SU-DHL-6 (cell line): Measurements from ENCODE around the gene CCDC7.

Source experiments
- H2AFZ ChIP-seq: fragments of 200-600 bp; sonication (generic); 2 replicates; pipeline ENCODE4 v1.6.1; 2014; ENCODE audit warnings: low read depth, mild to moderate bottlenecking, moderate library complexity, mixed read lengths, antibody characterized with exemption, low read length; ENCODE audit not compliant: severe bottlenecking
- H3F3A ChIP-seq: fragments of 200-600 bp; shearing (Covaris generic); 2 replicates; pipeline ENCODE4 v1.6.0; 2016; ENCODE audit warnings: antibody characterized with exemption, mild to moderate bottlenecking; ENCODE audit not compliant: insufficient read depth
- H3K27ac ChIP-seq: fragments of 200-600 bp; sonication (generic); 2 replicates; pipeline ENCODE4 v1.5.1; 2016; ENCODE audit warnings: low read depth, mild to moderate bottlenecking, low read length, moderate library complexity, mixed read lengths
- H3K27me3 ChIP-seq: fragments of 200-600 bp; sonication (generic), shearing (Covaris generic); 2 replicates; pipeline ENCODE4 v1.6.0; 2014; ENCODE audit warnings: mild to moderate bottlenecking, low read length
- H3K36me3 ChIP-seq: fragments of 200-600 bp; sonication (generic); 2 replicates; pipeline ENCODE4 v1.6.1; 2014; ENCODE audit warnings: mild to moderate bottlenecking, low read length, mixed read lengths
- H3K4me2 ChIP-seq: fragments of 300-600, 200-600 bp; shearing (Covaris generic), sonication (generic); 2 replicates; pipeline ENCODE4 v1.6.0; 2014; ENCODE audit warnings: low read length, low read depth, mild to moderate bottlenecking; ENCODE audit not compliant: poor library complexity, severe bottlenecking
- H3K4me3 ChIP-seq: fragments of 200-600 bp; sonication (generic); 2 replicates; pipeline ENCODE4 v1.5.1; 2014; ENCODE audit warnings: antibody characterized with exemption, low read length, mild to moderate bottlenecking, mixed read lengths; ENCODE audit not compliant: insufficient read depth, poor library complexity, severe bottlenecking
- H3K79me2 ChIP-seq: fragments of 200-600 bp; sonication (generic); 2 replicates; pipeline ENCODE4 v1.6.1; 2014; ENCODE audit warnings: mild to moderate bottlenecking, low read length, moderate library complexity; ENCODE audit not compliant: insufficient read depth
- H3K9ac ChIP-seq: fragments of 200-600 bp; sonication (generic); 2 replicates; pipeline ENCODE4 v1.7.0; 2014; ENCODE audit warnings: mild to moderate bottlenecking, low read length
- H3K9me2 ChIP-seq: fragments of 200-600 bp; sonication (generic); replicated peaks from 2 replicates; pipeline ENCODE4 v1.6.1; 2014; ENCODE audit warnings: low read length; ENCODE audit not compliant: insufficient read depth
- H3K9me3 ChIP-seq: fragments of 200-600 bp; sonication (generic); 2 replicates; pipeline ENCODE4 v1.6.1; 2014; ENCODE audit warnings: low read length, mixed read lengths; ENCODE audit not compliant: insufficient read depth
- H4K20me1 ChIP-seq: fragments of 200-600 bp; sonication (generic); 2 replicates; pipeline ENCODE4 v1.6.1; 2014; ENCODE audit warnings: low read depth, mild to moderate bottlenecking, antibody characterized with exemption, low read length, moderate library complexity, mixed read lengths
- EZH2phosphoT487 ChIP-seq: fragments of 200-600 bp; sonication (generic), shearing (Covaris generic); conservative IDR thresholded peaks from 2 replicates; pipeline ENCODE4 v1.6.1; 2018; ENCODE audit warnings: mild to moderate bottlenecking, antibody characterized with exemption, low read length, moderate library complexity, mixed read lengths
- TF ChIP-seq, protein P1 (sequence below): fragments of 200-600 bp; sonication (generic); IDR thresholded peaks from one replicate; pipeline ENCODE4 v1.5.1; 2017; ENCODE audit warnings: antibody characterized with exemption, mild to moderate bottlenecking, low read length, moderate library complexity; ENCODE audit not compliant: insufficient read depth, poor library complexity, severe bottlenecking

The CCDC7 gene

DNA sequence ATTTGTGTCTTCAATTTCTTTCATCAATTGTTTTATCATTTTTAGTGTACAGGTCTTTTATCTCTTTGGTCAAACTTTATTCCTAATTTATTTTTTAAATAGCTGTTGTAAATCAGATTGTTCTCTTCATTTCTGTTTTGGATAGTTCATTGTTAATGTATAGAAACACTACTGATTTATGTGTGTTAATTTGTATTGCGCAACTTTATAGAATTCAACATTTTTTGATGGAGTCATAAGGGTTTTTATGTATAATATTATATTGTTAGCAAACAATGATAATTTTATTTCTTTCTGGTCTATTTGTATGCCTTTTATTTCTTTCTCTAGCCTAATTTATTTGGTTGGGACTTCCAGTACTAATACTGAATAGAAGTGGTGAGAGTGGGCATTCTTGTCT is 181.2 kb downstream of the CCDC7 start:
- Histone ChIP-seq H3K79me2 (no peaks in the 10 kb centered on the region), H3K36me3 (no peaks in the 10 kb centered on the region), H3K9ac (no peak overlapping the region), H2AFZ (no peak overlapping the region), H3K9me2 (no peaks in the 10 kb centered on the region), H3K4me2 (no peak overlapping the region), H3F3A (no peaks in the 10 kb centered on the region), H3K9me3 (no peaks in the 10 kb centered on the region; the same call in 1 of the 2 replicates), H3K4me3 (no peak overlapping the region), H4K20me1 (no peaks in the 10 kb centered on the region), H3K27ac (no peak overlapping the region), H3K27me3 (no peaks in the 10 kb centered on the region)
- TF ChIP-seq EZH2phosphoT487, result no peak
- TF ChIP-seq, protein P1, sequence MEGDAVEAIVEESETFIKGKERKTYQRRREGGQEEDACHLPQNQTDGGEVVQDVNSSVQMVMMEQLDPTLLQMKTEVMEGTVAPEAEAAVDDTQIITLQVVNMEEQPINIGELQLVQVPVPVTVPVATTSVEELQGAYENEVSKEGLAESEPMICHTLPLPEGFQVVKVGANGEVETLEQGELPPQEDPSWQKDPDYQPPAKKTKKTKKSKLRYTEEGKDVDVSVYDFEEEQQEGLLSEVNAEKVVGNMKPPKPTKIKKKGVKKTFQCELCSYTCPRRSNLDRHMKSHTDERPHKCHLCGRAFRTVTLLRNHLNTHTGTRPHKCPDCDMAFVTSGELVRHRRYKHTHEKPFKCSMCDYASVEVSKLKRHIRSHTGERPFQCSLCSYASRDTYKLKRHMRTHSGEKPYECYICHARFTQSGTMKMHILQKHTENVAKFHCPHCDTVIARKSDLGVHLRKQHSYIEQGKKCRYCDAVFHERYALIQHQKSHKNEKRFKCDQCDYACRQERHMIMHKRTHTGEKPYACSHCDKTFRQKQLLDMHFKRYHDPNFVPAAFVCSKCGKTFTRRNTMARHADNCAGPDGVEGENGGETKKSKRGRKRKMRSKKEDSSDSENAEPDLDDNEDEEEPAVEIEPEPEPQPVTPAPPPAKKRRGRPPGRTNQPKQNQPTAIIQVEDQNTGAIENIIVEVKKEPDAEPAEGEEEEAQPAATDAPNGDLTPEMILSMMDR, result no peak

DNA sequence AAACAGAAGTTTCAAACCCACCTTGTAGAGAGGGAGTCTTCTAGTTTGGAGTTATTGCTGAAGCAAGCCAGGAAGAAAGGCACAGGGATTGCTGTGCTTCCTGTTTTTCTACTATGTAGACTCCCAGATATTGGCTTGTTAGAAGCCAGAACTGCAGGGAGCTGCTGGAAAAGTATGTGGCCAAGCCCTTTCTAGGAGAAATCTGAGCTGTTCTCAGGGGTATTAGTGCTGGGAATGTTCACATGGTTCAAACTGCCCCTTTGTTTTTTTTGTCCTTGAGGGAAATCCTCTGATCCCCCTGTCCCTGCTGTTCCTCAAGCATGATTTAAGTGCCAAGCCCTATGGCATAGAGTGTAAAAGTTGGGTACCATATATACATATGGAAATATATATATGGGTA is 184.0 kb downstream of the CCDC7 start:
- no peak overlapping the region for H3K4me2 ChIP-seq
- H3K79me2 ChIP-seq, result no peaks in the 10 kb centered on the region
- H3K27me3 ChIP-seq, result no peaks in the 10 kb centered on the region
- no peak overlapping the region for H3K4me3 ChIP-seq
- no peak overlapping the region for H3K27ac ChIP-seq
- H3K9me3 ChIP-seq, result no peaks in the 10 kb centered on the region; the same call in 1 of the 2 replicates
- no peaks in the 10 kb centered on the region for H3K9me2 ChIP-seq
- H3F3A ChIP-seq, result no peaks in the 10 kb centered on the region
- H3K9ac ChIP-seq, result no peak overlapping the region
- no peaks in the 10 kb centered on the region for H3K36me3 ChIP-seq
- TF ChIP-seq EZH2phosphoT487, result no peak
- TF ChIP-seq, protein P1, result no peak
- no peaks in the 10 kb centered on the region for H4K20me1 ChIP-seq
- H2AFZ ChIP-seq, result no peak overlapping the region

DNA sequence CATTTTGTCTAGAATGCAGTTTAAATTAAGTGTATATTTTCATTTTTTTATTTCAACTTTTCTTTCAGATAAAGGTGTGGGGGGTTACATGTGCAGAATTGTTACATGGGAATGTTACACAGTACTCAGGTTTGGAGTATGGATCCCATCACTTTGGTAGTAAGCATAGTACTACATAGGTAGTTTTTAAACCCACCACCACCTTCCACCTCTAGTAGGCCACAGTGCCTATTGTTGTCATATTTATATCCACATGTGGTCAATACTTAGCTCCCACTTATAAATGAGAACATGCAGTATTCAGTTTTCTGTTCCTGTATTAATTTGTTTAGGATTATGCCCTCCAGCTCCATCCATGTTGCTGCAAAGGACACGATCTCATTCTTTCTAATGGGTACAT is 200.6 kb downstream of the CCDC7 start:
- H3K4me2 ChIP-seq, result no peak overlapping the region
- TF ChIP-seq, protein P1, result no peak
- no peak for TF ChIP-seq EZH2phosphoT487
- no peaks in the 10 kb centered on the region for H3K27me3 ChIP-seq
- no peak overlapping the region for H3K4me3 ChIP-seq
- H3K79me2 ChIP-seq, result no peaks in the 10 kb centered on the region
- H3K36me3 ChIP-seq, result 0 out of 2 replicates have a peak, but pooled peaks cover 3% of the 10 kb centered on the region
- H3K9me2 ChIP-seq, result no peaks in the 10 kb centered on the region
- H3F3A ChIP-seq, result no peaks in the 10 kb centered on the region
- H4K20me1 ChIP-seq, result no peaks in the 10 kb centered on the region
- no peak overlapping the region for H3K27ac ChIP-seq
- no peaks in the 10 kb centered on the region for H3K9me3 ChIP-seq
- no peak overlapping the region for H3K9ac ChIP-seq
- no peak overlapping the region for H2AFZ ChIP-seq
